ENCODE measurements around the gene NOL8. TPM values are rescaled to one million over a fixed set of nuclear protein-coding genes. Genes with fewer than 3 reads are reported as not detected.

NOL8 gene
- total RNA-seq, 1 experiment from 2014 or later = 32.2 TPM

DNA sequence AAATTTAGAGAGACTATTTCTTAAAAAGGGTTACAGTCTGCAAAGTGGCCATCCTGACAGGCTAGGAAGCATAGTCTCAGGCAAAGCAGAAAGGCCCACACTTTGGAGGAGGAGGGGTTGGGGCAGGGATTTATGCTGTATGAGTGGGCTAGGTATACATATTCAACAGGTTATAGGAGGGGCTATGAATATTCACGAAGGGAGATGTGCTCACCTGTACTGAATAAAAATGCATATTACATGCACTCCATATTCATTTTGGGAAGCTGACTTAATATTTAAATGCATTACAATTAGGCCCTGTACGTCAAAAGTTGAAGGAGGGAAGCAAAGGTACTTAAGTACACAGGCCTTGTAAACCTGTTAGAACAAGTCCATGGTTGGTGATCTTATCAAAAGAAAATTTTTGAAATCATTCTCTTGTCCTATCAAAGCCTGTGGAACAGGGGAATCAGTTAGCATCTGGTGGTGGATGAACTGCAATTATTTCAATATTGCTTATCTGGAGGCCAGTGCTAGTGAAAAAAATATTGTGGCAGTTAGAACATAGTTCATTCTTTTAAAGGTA is 2.2 kb upstream of the NOL8 start:
- DNase-seq (ENCODE audit: low spot score) (no peak), ATAC-seq (no peak)
- Mint-ChIP-seq H3K27ac (no peak overlapping the region; the same call in 1 of the 2 replicates), H3K27me3 (ENCODE audit: low read depth) (no peaks in the 10 kb centered on the region), H3K9me3 (no peaks in the 10 kb centered on the region), H3K4me1 (peaks cover 27% of the 10 kb centered on the region), H3K4me3 (peak overlapping the region; percentile 99), H3K36me3 (peaks cover 10% of the 10 kb centered on the region)
- ChIA-PET POLR2A (no interaction called here), CTCF (interaction anchor here (0.6 kb wide), 1 partner anchor 110 kb away, joined by 3 read pairs; no protein-coding TSS in a partner anchor)
- TF ChIP-seq, protein P1, sequence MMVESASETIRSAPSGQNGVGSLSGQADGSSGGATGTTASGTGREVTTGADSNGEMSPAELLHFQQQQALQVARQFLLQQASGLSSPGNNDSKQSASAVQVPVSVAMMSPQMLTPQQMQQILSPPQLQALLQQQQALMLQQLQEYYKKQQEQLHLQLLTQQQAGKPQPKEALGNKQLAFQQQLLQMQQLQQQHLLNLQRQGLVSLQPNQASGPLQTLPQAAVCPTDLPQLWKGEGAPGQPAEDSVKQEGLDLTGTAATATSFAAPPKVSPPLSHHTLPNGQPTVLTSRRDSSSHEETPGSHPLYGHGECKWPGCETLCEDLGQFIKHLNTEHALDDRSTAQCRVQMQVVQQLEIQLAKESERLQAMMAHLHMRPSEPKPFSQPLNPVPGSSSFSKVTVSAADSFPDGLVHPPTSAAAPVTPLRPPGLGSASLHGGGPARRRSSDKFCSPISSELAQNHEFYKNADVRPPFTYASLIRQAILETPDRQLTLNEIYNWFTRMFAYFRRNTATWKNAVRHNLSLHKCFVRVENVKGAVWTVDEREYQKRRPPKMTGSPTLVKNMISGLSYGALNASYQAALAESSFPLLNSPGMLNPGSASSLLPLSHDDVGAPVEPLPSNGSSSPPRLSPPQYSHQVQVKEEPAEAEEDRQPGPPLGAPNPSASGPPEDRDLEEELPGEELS (CRISPR knock-in tag; IDR thresholded peaks at IDR 0.05) = no peak
- TF ChIP-seq, protein P2, sequence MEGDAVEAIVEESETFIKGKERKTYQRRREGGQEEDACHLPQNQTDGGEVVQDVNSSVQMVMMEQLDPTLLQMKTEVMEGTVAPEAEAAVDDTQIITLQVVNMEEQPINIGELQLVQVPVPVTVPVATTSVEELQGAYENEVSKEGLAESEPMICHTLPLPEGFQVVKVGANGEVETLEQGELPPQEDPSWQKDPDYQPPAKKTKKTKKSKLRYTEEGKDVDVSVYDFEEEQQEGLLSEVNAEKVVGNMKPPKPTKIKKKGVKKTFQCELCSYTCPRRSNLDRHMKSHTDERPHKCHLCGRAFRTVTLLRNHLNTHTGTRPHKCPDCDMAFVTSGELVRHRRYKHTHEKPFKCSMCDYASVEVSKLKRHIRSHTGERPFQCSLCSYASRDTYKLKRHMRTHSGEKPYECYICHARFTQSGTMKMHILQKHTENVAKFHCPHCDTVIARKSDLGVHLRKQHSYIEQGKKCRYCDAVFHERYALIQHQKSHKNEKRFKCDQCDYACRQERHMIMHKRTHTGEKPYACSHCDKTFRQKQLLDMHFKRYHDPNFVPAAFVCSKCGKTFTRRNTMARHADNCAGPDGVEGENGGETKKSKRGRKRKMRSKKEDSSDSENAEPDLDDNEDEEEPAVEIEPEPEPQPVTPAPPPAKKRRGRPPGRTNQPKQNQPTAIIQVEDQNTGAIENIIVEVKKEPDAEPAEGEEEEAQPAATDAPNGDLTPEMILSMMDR (IDR thresholded peaks at IDR 0.05) = no peak
- no peak for TF ChIP-seq ZNF121 (CRISPR knock-in tag; IDR thresholded peaks at IDR 0.05)
- TF ChIP-seq ZNF138 (CRISPR knock-in tag; conservative IDR thresholded peaks at IDR 0.05) = no peak
- TF ChIP-seq, protein P3, sequence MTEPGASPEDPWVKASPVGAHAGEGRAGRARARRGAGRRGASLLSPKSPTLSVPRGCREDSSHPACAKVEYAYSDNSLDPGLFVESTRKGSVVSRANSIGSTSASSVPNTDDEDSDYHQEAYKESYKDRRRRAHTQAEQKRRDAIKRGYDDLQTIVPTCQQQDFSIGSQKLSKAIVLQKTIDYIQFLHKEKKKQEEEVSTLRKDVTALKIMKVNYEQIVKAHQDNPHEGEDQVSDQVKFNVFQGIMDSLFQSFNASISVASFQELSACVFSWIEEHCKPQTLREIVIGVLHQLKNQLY (CRISPR knock-in tag; IDR thresholded peaks at IDR 0.05) = no peak
- TF ChIP-seq FOXJ3 (CRISPR knock-in tag; IDR thresholded peaks at IDR 0.05; ENCODE audit: borderline replicate concordance) = no peak
- no peak for TF ChIP-seq ETV6 (CRISPR knock-in tag; IDR thresholded peaks at IDR 0.05)
- no peak for TF ChIP-seq SP1 (CRISPR knock-in tag; conservative IDR thresholded peaks at IDR 0.05)

DNA sequence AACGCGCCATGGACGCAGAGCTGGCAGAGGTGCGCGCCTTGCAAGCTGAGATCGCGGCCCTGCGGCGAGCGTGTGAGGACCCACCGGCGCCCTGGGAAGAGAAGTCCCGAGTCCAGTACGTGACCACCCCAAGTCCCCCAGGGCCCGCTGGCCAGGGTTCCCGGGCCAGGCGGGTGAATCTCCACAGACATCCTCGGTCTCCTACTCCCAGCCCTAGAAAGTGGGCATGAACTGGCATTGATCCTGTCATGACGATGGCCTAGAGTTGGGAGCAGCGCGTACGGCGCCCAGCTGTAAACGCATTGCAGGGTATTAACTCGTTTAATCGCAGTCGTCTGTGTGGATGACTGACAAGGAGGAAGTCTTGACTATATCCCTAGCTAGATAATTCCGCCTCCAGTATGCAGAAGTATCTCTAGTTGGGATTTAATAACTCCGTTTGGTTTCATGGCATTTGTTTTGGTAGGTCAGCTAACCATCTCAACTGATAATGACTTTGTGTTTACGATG is 896 bp upstream of the NOL8 start:
- TF ChIP-seq ZNF416 (CRISPR knock-in tag; IDR thresholded peaks at IDR 0.05) = 0 out of 2 replicates have a peak, but pooled peaks have one; percentile 2
- peak; percentile 16; the same call in 1 of the 2 replicates for TF ChIP-seq TEAD1 (CRISPR knock-in tag; IDR thresholded peaks at IDR 0.05)
- TF ChIP-seq RORB (CRISPR knock-in tag; IDR thresholded peaks at IDR 0.05) = no peak
- 0 out of 2 replicates have a peak, but pooled peaks have one; percentile 36 for TF ChIP-seq SMAD4 (CRISPR knock-in tag; IDR thresholded peaks at IDR 0.05)
- ATAC-seq (no peak; the same call in 1 of the 2 replicates), DNase-seq (ENCODE audit: low spot score) (no peak)
- Mint-ChIP-seq H3K4me3 (peak overlapping the region; percentile 99), H3K9me3 (no peaks in the 10 kb centered on the region), H3K27me3 (ENCODE audit: low read depth) (no peaks in the 10 kb centered on the region), H3K36me3 (peaks cover 19% of the 10 kb centered on the region), H3K27ac (no peak overlapping the region), H3K4me1 (peaks cover 27% of the 10 kb centered on the region)
- POLR2A ChIA-PET = interaction anchor here (1.4 kb wide), 1 partner anchor 344 kb away, joined by 4 read pairs; the partner anchor contains the start of gene IPPK
- CTCF ChIA-PET = interaction anchor here (0.8 to 1.9 kb wide), 6 partner anchors 168 to 465 kb away, joined by 3 to 6 read pairs (median 3); partner anchors contain the start of gene IPPK

DNA sequence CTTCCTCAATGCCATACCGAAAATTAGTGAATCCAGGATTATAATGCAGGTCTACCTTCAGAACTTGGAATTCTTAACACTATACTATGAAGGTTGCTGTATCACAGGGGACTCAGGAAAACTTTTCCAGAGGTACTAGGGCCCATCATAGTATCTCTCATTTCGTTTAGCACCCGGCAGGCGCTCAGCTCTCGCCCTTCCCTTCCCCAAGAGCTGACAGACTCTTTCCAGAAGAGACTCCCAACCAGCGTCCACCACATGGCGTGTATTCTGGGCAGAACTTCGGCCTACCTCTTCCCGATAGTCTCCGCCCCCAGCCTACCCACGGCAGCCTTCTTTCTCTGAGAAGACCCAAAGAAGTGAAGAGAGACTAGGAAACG is 271 bp downstream of the NOL8 start:
- Mint-ChIP-seq H3K4me3 (peak overlapping the region; percentile 99), H3K4me1 (peaks cover 27% of the 10 kb centered on the region), H3K9me3 (no peaks in the 10 kb centered on the region), H3K27ac (peak overlapping the region; percentile 99), H3K27me3 (ENCODE audit: low read depth) (no peaks in the 10 kb centered on the region), H3K36me3 (peaks cover 25% of the 10 kb centered on the region)
- ChIA-PET CTCF (interaction anchor here (0.6 to 1.9 kb wide), 4 partner anchors 177 to 466 kb away, joined by 3 to 6 read pairs (median 4); partner anchors contain the start of gene IPPK), POLR2A (interaction anchor here (0.6 to 1.4 kb wide), 2 partner anchors 268 to 345 kb away, joined by 3 to 4 read pairs; partner anchors contain the start of gene IPPK)
- DNase-seq (ENCODE audit: low spot score) (no peak), ATAC-seq (peak; percentile 29)
- TF ChIP-seq, protein P4, sequence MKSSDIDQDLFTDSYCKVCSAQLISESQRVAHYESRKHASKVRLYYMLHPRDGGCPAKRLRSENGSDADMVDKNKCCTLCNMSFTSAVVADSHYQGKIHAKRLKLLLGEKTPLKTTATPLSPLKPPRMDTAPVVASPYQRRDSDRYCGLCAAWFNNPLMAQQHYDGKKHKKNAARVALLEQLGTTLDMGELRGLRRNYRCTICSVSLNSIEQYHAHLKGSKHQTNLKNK (CRISPR knock-in tag; IDR thresholded peaks at IDR 0.05) = no peak
- TF ChIP-seq, protein P5, sequence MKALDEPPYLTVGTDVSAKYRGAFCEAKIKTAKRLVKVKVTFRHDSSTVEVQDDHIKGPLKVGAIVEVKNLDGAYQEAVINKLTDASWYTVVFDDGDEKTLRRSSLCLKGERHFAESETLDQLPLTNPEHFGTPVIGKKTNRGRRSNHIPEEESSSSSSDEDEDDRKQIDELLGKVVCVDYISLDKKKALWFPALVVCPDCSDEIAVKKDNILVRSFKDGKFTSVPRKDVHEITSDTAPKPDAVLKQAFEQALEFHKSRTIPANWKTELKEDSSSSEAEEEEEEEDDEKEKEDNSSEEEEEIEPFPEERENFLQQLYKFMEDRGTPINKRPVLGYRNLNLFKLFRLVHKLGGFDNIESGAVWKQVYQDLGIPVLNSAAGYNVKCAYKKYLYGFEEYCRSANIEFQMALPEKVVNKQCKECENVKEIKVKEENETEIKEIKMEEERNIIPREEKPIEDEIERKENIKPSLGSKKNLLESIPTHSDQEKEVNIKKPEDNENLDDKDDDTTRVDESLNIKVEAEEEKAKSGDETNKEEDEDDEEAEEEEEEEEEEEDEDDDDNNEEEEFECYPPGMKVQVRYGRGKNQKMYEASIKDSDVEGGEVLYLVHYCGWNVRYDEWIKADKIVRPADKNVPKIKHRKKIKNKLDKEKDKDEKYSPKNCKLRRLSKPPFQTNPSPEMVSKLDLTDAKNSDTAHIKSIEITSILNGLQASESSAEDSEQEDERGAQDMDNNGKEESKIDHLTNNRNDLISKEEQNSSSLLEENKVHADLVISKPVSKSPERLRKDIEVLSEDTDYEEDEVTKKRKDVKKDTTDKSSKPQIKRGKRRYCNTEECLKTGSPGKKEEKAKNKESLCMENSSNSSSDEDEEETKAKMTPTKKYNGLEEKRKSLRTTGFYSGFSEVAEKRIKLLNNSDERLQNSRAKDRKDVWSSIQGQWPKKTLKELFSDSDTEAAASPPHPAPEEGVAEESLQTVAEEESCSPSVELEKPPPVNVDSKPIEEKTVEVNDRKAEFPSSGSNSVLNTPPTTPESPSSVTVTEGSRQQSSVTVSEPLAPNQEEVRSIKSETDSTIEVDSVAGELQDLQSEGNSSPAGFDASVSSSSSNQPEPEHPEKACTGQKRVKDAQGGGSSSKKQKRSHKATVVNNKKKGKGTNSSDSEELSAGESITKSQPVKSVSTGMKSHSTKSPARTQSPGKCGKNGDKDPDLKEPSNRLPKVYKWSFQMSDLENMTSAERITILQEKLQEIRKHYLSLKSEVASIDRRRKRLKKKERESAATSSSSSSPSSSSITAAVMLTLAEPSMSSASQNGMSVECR (CRISPR knock-in tag; IDR thresholded peaks at IDR 0.05; ENCODE audit: borderline replicate concordance) = no peak
- no peak for TF ChIP-seq GRHL2 (CRISPR knock-in tag; IDR thresholded peaks at IDR 0.05; ENCODE audit: insufficient replicate concordance, severe bottlenecking)
- no peak for TF ChIP-seq NFE2L1 (CRISPR knock-in tag; IDR thresholded peaks at IDR 0.05)
- no peak for TF ChIP-seq MXD4 (CRISPR knock-in tag; IDR thresholded peaks at IDR 0.05; ENCODE audit: borderline replicate concordance)
- TF ChIP-seq, protein P6, sequence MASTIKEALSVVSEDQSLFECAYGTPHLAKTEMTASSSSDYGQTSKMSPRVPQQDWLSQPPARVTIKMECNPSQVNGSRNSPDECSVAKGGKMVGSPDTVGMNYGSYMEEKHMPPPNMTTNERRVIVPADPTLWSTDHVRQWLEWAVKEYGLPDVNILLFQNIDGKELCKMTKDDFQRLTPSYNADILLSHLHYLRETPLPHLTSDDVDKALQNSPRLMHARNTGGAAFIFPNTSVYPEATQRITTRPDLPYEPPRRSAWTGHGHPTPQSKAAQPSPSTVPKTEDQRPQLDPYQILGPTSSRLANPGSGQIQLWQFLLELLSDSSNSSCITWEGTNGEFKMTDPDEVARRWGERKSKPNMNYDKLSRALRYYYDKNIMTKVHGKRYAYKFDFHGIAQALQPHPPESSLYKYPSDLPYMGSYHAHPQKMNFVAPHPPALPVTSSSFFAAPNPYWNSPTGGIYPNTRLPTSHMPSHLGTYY (CRISPR knock-in tag; IDR thresholded peaks at IDR 0.05) = no peak
- TF ChIP-seq, protein P7, sequence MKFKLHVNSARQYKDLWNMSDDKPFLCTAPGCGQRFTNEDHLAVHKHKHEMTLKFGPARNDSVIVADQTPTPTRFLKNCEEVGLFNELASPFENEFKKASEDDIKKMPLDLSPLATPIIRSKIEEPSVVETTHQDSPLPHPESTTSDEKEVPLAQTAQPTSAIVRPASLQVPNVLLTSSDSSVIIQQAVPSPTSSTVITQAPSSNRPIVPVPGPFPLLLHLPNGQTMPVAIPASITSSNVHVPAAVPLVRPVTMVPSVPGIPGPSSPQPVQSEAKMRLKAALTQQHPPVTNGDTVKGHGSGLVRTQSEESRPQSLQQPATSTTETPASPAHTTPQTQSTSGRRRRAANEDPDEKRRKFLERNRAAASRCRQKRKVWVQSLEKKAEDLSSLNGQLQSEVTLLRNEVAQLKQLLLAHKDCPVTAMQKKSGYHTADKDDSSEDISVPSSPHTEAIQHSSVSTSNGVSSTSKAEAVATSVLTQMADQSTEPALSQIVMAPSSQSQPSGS (CRISPR knock-in tag; IDR thresholded peaks at IDR 0.05; ENCODE audit: borderline replicate concordance, low read depth) = no peak
